Endometrium (tissue), 2 donors: ENCODE data around the gene CEP104.
A peak's percentile ranks its signal among the peaks of the same experiment; 100 is the strongest.

ENCODE experiments used
- FAIRE-seq: peaks from 2 replicates; lab custom pipeline; 2012; peaks lifted over from hg19 to GRCh38; lab: Jason Lieb, UNC
- donor health status: control.
- donor health status: control.

The CEP104 gene

DNA sequence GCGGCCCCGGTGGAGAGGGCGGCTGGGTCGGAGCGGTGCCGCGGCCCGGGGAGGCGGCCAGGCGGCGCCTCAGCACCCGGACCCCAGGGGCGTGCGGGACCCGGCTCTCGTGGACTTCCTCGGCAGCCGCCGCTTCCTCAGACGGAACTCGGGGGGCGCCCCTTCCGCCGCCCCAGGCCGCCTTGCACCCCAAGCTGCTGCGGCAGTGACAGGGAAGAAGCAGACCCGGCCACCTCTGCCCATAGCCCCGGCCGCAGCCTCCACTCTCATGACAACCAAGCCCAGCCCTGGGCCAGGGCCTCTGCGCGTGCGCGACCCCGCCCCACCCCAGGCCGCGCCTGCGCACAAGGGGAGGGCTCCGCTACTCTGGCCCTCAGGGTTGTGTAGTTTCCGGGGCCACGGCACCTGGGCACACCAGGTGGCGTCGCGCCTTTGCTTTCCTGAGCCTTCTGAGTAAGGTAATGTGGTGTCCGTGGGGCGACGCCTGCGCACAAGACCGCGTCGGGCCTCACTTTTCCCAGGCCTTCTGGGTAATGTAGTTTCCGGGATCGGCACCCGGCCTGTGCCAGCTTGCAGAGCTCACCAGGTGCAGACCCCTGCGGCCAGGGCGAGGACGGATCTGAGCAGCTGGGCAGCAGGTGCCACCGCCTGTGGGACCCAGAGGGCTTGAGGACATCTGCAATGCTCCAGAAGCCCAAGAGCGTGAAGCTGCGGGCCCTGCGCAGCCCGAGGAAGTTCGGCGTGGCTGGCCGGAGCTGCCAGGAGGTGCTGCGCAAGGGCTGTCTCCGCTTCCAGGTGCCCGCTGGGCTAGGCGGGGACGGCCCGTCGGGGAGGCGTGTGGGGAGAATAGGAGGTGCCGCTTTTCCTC, at the start of gene CEP104, which contains the start of gene DFFB:
CEP104 (minus strand) TSS at position 289 of the 868 bp plus-strand sequence. CDS start 4,804 bp downstream, outside the sequence.
DFFB (plus strand) TSS at position 554 of the 868 bp plus-strand sequence; CDS start at position 682, 128 bp downstream.
- FAIRE-seq = no peak

DNA sequence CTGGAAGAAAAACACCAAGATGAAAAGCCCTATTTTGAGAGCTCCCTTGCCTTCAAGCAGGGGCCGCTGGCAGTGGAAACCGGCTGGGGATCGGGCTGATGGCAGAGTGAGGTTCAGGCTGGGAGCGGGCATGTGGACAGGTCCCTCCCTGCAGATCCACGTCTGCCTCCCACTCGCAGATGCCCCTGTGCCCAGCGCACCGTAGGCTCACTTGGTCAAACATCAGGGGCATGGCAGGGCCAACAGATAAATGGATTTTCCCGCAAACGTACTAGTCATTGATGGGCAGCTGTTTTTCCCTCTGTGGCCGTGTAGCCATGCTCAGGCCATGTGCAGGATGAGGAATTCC, 49.6 kb upstream of the CEP104 start:
- no peak for FAIRE-seq

- no peak for FAIRE-seq
Measured at GRCh38 chr1:3905953-3906671, 49.1 kb upstream of the CEP104 start.

- no peak for FAIRE-seq
Measured at GRCh38 chr1:3905266-3905952, 48.4 kb upstream of the CEP104 start.

DNA sequence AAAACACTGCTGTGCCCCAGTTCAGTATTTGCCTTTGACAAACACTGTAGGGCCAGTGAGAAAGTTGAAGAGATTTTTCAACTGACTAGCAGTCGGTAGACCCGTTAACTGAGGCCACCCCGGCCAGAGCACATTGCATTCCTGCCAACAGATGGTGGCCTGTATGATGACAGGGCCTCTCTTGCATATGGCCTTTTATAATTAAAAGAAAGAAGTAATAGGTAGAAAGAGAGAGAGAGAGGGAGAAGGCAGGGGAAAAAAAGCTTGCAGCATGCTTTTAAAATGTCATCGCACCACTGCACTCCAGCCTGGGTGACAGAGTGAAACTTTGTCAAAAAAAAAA, 47.8 kb upstream of the CEP104 start:
- no peak for FAIRE-seq

DNA sequence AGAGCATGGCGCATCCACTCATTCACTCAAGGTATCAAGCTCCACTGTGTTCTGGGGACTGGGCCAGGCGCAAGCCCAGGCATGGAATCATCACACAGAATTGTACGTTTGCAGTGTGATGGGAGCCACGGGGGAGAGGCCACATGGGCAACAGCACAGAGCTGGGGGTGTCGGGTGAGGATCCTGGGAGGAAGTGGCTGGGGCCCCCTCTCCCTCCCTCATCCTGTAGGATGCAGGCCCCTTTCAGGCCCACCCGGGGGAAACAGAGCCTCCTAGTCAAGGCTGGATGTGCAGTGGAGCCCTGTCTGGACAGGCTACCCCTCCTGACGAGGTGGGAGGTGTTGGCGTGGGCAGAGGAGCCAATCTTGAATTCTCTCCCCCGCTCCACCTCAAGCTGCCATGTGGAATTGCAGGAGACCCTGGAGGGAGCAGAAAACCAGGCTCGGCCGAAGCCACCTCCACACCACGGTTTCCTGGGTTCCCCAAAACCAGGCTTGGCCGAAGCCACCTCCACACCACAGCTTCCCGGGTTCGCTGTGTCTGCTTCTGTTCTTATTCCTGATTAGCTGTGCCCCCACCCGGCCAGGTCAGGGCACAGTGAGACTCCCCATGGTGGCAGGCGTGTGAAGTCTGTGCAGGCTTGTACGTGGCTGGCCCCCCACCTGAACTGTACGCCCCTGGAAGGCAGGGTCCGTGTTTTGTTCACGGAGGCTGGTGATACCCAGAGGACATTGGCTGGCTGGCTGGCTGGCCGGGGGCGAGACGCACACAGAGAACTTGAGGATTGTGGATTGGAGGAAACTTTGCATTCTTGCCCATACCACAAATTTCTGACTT, 47.2 kb upstream of the CEP104 start:
- no peak for FAIRE-seq

- no peak for FAIRE-seq
Measured at GRCh38 chr1:3903141-3904005, 46.4 kb upstream of the CEP104 start.

- no peak for FAIRE-seq
Measured at GRCh38 chr1:3902571-3903091, 45.6 kb upstream of the CEP104 start.

DNA sequence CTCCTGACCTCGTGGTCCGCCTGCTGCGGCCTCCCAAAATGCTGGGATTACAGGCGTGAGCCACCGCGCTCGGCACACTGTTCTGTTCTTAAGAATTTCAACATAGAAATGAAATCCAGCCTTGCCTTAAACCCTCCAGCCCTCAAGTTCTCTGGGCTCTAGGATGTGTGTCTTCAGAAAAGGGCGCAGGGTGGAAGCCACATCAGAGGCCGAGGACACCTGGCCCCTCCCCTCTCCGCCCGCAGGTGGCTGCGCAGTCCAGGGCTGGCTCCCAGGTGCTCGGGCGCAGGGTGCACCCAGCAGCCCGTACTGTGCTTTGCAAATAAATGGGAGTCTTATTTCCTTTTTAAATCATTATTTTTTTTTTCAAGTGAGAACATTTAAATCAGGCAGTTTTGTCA, 45.1 kb upstream of the CEP104 start:
- no peak for FAIRE-seq

- FAIRE-seq = peak; percentile 97
Measured at GRCh38 chr1:3900969-3901529, 44.0 kb upstream of the CEP104 start.

DNA sequence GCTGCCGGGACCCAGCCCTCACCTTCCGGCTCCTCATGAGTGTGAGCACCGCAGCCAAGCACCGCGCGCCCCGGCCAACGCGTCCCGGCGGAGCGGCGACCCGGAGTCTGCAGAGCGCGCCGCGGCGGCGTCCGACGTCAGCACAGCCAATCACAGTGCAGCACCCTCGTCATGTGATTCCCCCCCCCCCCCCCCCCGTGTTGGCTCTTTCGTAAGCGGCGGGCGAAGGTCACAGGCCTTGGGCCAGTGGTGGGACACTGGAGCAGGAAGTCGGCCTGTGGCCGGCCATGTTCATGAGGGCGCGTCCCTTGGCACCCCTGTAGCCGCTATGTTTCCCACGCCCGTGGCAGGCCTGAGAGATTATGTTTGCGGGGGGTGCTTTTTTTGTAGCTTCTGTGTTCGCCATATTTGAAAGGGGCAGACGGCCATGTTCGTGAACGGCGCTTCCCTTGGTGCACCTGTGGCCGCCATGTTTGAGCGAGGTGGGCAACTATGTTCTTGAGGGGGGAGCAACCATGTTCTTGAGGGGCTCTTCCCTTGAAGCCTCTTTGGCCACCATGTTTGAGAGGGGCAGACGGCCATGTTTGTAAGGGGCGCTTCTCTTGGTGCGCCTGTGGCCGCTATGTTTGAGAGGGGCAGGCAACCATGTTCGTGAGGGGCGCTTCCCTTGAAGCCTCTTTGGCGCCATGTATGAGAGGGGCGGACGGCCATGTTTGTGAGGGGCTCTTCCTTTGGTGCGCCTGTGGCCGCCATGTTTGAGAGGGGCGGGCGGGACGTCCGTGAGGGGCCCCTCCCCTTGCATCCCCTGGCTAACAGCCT, 43.3 kb upstream of the CEP104 start, which contains the start of gene C1orf174:
C1orf174 (minus strand) TSS at position 123 of the 819 bp plus-strand sequence; CDS start at position 37, 86 bp downstream.
- FAIRE-seq = peak; percentile 99

- no peak for FAIRE-seq
Measured at GRCh38 chr1:3899754-3900149, 42.7 kb upstream of the CEP104 start.

GRCh38 chr1:3898994-3899753, 42.2 kb upstream of the CEP104 start:
- peak; percentile 29 for FAIRE-seq

- no peak for FAIRE-seq
Measured at GRCh38 chr1:3898475-3898735, 41.4 kb upstream of the CEP104 start.

GRCh38 chr1:3896396-3897000, 39.5 kb upstream of the CEP104 start:
- no peak for FAIRE-seq

- FAIRE-seq = no peak
Measured at GRCh38 chr1:3895951-3896325, 38.9 kb upstream of the CEP104 start.

GRCh38 chr1:3895279-3895950, 38.4 kb upstream of the CEP104 start:
- FAIRE-seq = no peak
